Suprapubic skin (tissue), 4 donors: ENCODE results near the gene EGR4. TPM values are rescaled to one million over a fixed set of nuclear protein-coding genes. Genes with fewer than 3 reads are reported as not detected.

Experiments
- DNase-seq, 2 donors: peaks; one replicate each; pipeline ENCODE4 v3.0.0-alpha.2; 2019; ENCODE audit warnings: low spot score in 2 of 2
- H3K27ac ChIP-seq: fragments of 200-600 bp; sonication (generic); one replicate; pipeline ENCODE4 v1.5.1; 2019
- H3K27me3 ChIP-seq: fragments of 200-600 bp; sonication (generic); one replicate; pipeline ENCODE4 v1.5.1; 2019
- H3K36me3 ChIP-seq: fragments of 200-600 bp; sonication (generic); one replicate; pipeline ENCODE4 v1.5.1; 2019
- H3K4me1 ChIP-seq: fragments of 200-600 bp; sonication (generic); one replicate; pipeline ENCODE4 v1.5.1; 2019
- H3K4me3 ChIP-seq: fragments of 200-600 bp; sonication (generic); one replicate; pipeline ENCODE4 v1.5.1; 2019; ENCODE audit warnings: mild to moderate bottlenecking
- H3K9me3 ChIP-seq: fragments of 200-600 bp; sonication (generic); one replicate; pipeline ENCODE4 v1.5.1; 2019
- EP300 ChIP-seq: sonication (generic); formaldehyde crosslinking; IDR thresholded peaks from one replicate; pipeline ENCODE4 v1.6.1; 2017; ENCODE audit warnings: antibody characterized with exemption
- POLR2A ChIP-seq, 2 donors: fragments of 450-650 bp; IDR thresholded peaks; one replicate each; pipeline ENCODE4 v1.6.1; 2017; ENCODE audit warnings: antibody characterized with exemption in 2 of 2, mild to moderate bottlenecking in 2 of 2, moderate library complexity in 2 of 2
- POLR2AphosphoS5 ChIP-seq, 3 donors: sonication (generic); formaldehyde crosslinking; IDR thresholded peaks; one replicate each; pipeline ENCODE4 v1.6.1; 2017; ENCODE audit warnings: antibody characterized with exemption in 3 of 3
- WGBS: methylation state at CpG from one replicate; pipeline ENCODE4 v1.1.5; 2018; 5-methylcytosine and 5-hydroxymethylcytosine counted together
- total RNA-seq, 4 donors: library from RNA; depleted of rRNA; stranded (reverse); fragments of >200 nt; gene quantifications; one replicate each; pipeline ENCODE4 v1.1.0, GENCODE V29; 2016
- TF ChIP-seq, protein P1 (sequence below), 2 donors: fragments of 200-600 bp in 1 of 2; fragments of 450-650 bp in 1 of 2; sonication (generic) in 1 of 2; IDR thresholded peaks; one replicate each; pipeline ENCODE4 v1.5.1; 2016 to 2019; ENCODE audit warnings: antibody characterized with exemption in 2 of 2, mild to moderate bottlenecking in 1 of 2, moderate library complexity in 1 of 2

EGR4 gene
- total RNA-seq, 4 donors from 2014 or later, result not detected

DNA sequence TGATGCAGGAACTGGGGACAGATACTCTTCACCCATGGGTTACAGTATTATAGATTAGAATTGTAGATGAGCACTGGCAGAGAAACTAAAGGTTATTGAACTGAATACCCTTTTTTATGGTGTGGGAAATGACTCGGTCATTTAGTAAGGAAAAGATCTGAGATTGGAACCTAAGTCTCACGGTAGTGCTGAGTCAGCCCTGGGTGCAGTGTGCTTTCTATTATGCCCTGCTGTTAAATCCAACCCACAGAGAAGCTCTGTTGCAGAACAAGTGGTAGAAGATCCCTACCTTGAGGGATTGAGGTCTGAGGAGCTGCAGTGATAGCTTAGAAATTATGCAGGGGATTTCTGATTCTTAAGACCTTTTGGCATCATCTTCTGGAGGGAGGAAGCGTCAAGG is 46.5 kb downstream of the EGR4 start:
- WGBS, result 75% methylated on average over 3 of the region's 3 CpGs
- TF ChIP-seq, protein P1, sequence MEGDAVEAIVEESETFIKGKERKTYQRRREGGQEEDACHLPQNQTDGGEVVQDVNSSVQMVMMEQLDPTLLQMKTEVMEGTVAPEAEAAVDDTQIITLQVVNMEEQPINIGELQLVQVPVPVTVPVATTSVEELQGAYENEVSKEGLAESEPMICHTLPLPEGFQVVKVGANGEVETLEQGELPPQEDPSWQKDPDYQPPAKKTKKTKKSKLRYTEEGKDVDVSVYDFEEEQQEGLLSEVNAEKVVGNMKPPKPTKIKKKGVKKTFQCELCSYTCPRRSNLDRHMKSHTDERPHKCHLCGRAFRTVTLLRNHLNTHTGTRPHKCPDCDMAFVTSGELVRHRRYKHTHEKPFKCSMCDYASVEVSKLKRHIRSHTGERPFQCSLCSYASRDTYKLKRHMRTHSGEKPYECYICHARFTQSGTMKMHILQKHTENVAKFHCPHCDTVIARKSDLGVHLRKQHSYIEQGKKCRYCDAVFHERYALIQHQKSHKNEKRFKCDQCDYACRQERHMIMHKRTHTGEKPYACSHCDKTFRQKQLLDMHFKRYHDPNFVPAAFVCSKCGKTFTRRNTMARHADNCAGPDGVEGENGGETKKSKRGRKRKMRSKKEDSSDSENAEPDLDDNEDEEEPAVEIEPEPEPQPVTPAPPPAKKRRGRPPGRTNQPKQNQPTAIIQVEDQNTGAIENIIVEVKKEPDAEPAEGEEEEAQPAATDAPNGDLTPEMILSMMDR (IDR thresholded peaks at IDR 0.05), result no peak
- TF ChIP-seq POLR2AphosphoS5 (IDR thresholded peaks at IDR 0.05) (no peak), POLR2A (IDR thresholded peaks at IDR 0.05) (no peak), EP300 (no peak)
- H3K27me3 ChIP-seq, result no peaks in the 10 kb centered on the region
- peaks cover 97% of the 10 kb centered on the region for H3K36me3 ChIP-seq
- H3K9me3 ChIP-seq, result no peaks in the 10 kb centered on the region
- peaks cover 9% of the 10 kb centered on the region for H3K4me1 ChIP-seq
- no peak overlapping the region for H3K4me3 ChIP-seq
- no peak overlapping the region for H3K27ac ChIP-seq
- DNase-seq, result no peak

DNA sequence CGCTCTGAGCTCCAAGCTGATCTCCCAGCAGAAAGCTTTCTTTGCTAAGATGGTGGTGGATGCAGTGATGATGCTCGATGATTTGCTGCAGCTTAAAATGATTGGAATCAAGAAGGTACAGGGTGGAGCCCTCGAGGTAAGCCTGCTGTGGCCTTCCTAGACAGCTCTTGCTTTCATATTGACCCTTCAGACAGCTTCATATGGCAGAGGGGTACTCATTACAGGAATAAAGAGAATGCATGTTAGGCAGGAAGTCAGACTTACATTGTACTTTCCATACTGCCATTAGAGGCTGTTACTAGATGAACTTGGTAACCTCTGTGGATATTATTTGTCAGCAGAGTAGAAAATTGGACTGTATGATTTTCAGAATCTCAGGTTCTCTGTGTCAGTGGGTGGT is 48.8 kb downstream of the EGR4 start:
- H3K9me3 ChIP-seq, result no peaks in the 10 kb centered on the region
- no peak overlapping the region for H3K27ac ChIP-seq
- peaks cover 95% of the 10 kb centered on the region for H3K36me3 ChIP-seq
- TF ChIP-seq, protein P1 (IDR thresholded peaks at IDR 0.05), result no peak
- TF ChIP-seq POLR2AphosphoS5 (IDR thresholded peaks at IDR 0.05), result no peak
- TF ChIP-seq EP300, result no peak
- TF ChIP-seq POLR2A (IDR thresholded peaks at IDR 0.05), result no peak
- no peak for DNase-seq
- peaks cover 10% of the 10 kb centered on the region for H3K4me1 ChIP-seq
- H3K27me3 ChIP-seq, result no peaks in the 10 kb centered on the region
- no peak overlapping the region for H3K4me3 ChIP-seq
- 83% methylated on average over 3 of the region's 3 CpGs for WGBS

DNA sequence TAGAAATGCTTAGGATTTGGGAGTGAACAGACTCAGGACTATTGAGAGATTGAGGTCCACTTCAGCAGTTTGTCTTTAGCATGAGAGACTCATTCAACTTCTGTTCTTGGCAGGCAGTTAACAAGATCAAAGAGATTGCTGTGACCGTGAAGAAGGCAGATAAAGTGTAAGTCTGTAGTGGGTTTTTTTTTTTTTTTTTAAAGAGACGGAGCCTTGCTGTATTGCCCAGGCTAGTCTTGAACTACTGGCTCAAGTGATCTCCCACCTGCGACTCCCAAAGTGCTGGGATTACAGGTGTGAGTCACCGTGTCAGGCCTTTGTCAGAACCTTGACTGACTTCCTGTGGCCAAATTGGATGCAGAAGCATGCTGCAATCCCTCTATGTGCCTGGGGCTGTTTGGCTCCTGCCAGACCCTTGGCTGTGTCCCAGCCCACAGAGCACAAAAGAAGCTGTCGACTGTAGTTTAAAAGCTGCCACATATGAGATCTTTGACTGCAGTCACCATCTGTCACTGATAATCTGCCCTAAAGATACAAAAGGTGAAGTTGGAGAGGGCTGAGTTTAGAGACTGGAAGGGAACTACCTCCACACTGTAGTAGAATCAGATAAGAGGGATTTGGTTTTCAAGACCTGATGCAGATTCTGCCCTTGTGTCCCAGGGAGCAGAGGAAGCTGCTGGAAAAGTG is 49.3 kb downstream of the EGR4 start:
- H3K4me3 ChIP-seq, result no peak overlapping the region
- no peaks in the 10 kb centered on the region for H3K27me3 ChIP-seq
- no peak for DNase-seq
- H3K27ac ChIP-seq, result no peak overlapping the region
- no peaks in the 10 kb centered on the region for H3K9me3 ChIP-seq
- peaks cover 12% of the 10 kb centered on the region for H3K4me1 ChIP-seq
- H3K36me3 ChIP-seq, result peaks cover 95% of the 10 kb centered on the region
- WGBS, result 28% methylated on average over 5 of the region's 5 CpGs
- no peak for TF ChIP-seq POLR2A (IDR thresholded peaks at IDR 0.05)
- no peak for TF ChIP-seq EP300
- no peak for TF ChIP-seq POLR2AphosphoS5 (IDR thresholded peaks at IDR 0.05)
- TF ChIP-seq, protein P1 (IDR thresholded peaks at IDR 0.05), result no peak

Other genes with a start within 250 kb of the EGR4 start
- 10 to 100 TPM; 11.9 to 25.7 (median 18.8) TPM for gene SFXN5, start 221.8 kb downstream of the EGR4 start, total RNA-seq
- 10 to 100 TPM; 24.9 to 39.5 (median 29.1) TPM for gene RAB11FIP5, start 180.6 kb downstream of the EGR4 start, total RNA-seq
- not detected for gene NOTO, start 91.0 kb downstream of the EGR4 start, total RNA-seq
- gene SMYD5, start 79.3 kb downstream of the EGR4 start, total RNA-seq, result 10 to 100 TPM; 17.0 to 38.4 (median 20.0) TPM
- 10 to 100 TPM in 3 of 4 donors, 1 to 10 TPM in 1; 7.4 to 34.8 (median 25.3) TPM for gene PRADC1, start 60.3 kb downstream of the EGR4 start, total RNA-seq
- gene CCT7, start 59.2 kb downstream of the EGR4 start, total RNA-seq, result 100 to 1,000 TPM in 3 of 4 donors, 10 to 100 TPM in 1; 99.7 to 175 (median 158) TPM
- gene FBXO41, start 9.1 kb downstream of the EGR4 start, total RNA-seq, result 1 to 10 TPM; 1.1 to 8.2 (median 5.7) TPM
- gene ALMS1, start 92.3 kb upstream of the EGR4 start, total RNA-seq, result 10 to 100 TPM; 12.3 to 24.0 (median 18.5) TPM